Suprapubic skin (tissue), 4 donors: ENCODE data around the gene HIPK4. TPM values are rescaled to one million over a fixed set of nuclear protein-coding genes. Genes with fewer than 3 reads are reported as not detected.

Source experiments
- DNase-seq, 2 donors: peaks; one replicate each; pipeline ENCODE4 v3.0.0-alpha.2; 2019; ENCODE audit warnings: low spot score in 2 of 2
- H3K27ac ChIP-seq: fragments of 200-600 bp; sonication (generic); one replicate; pipeline ENCODE4 v1.5.1; 2019
- H3K27me3 ChIP-seq: fragments of 200-600 bp; sonication (generic); one replicate; pipeline ENCODE4 v1.5.1; 2019
- H3K36me3 ChIP-seq: fragments of 200-600 bp; sonication (generic); one replicate; pipeline ENCODE4 v1.5.1; 2019
- H3K4me1 ChIP-seq: fragments of 200-600 bp; sonication (generic); one replicate; pipeline ENCODE4 v1.5.1; 2019
- H3K4me3 ChIP-seq: fragments of 200-600 bp; sonication (generic); one replicate; pipeline ENCODE4 v1.5.1; 2019; ENCODE audit warnings: mild to moderate bottlenecking
- H3K9me3 ChIP-seq: fragments of 200-600 bp; sonication (generic); one replicate; pipeline ENCODE4 v1.5.1; 2019
- EP300 ChIP-seq: sonication (generic); formaldehyde crosslinking; IDR thresholded peaks from one replicate; pipeline ENCODE4 v1.6.1; 2017; ENCODE audit warnings: antibody characterized with exemption
- POLR2A ChIP-seq, 2 donors: fragments of 450-650 bp; IDR thresholded peaks; one replicate each; pipeline ENCODE4 v1.6.1; 2017; ENCODE audit warnings: antibody characterized with exemption in 2 of 2, mild to moderate bottlenecking in 2 of 2, moderate library complexity in 2 of 2
- POLR2AphosphoS5 ChIP-seq, 3 donors: sonication (generic); formaldehyde crosslinking; IDR thresholded peaks; one replicate each; pipeline ENCODE4 v1.6.1; 2017; ENCODE audit warnings: antibody characterized with exemption in 3 of 3
- WGBS: methylation state at CpG from one replicate; pipeline ENCODE4 v1.1.5; 2018; 5-methylcytosine and 5-hydroxymethylcytosine counted together
- total RNA-seq, 4 donors: library from RNA; depleted of rRNA; stranded (reverse); fragments of >200 nt; gene quantifications; one replicate each; pipeline ENCODE4 v1.1.0, GENCODE V29; 2016
- TF ChIP-seq, protein P1 (sequence below), 2 donors: fragments of 200-600 bp in 1 of 2; fragments of 450-650 bp in 1 of 2; sonication (generic) in 1 of 2; IDR thresholded peaks; one replicate each; pipeline ENCODE4 v1.5.1; 2016 to 2019; ENCODE audit warnings: antibody characterized with exemption in 2 of 2, mild to moderate bottlenecking in 1 of 2, moderate library complexity in 1 of 2

The HIPK4 gene
- total RNA-seq, 4 donors from 2014 or later: 0.21 to 0.47 (median 0.42) TPM; not detected in 1

DNA sequence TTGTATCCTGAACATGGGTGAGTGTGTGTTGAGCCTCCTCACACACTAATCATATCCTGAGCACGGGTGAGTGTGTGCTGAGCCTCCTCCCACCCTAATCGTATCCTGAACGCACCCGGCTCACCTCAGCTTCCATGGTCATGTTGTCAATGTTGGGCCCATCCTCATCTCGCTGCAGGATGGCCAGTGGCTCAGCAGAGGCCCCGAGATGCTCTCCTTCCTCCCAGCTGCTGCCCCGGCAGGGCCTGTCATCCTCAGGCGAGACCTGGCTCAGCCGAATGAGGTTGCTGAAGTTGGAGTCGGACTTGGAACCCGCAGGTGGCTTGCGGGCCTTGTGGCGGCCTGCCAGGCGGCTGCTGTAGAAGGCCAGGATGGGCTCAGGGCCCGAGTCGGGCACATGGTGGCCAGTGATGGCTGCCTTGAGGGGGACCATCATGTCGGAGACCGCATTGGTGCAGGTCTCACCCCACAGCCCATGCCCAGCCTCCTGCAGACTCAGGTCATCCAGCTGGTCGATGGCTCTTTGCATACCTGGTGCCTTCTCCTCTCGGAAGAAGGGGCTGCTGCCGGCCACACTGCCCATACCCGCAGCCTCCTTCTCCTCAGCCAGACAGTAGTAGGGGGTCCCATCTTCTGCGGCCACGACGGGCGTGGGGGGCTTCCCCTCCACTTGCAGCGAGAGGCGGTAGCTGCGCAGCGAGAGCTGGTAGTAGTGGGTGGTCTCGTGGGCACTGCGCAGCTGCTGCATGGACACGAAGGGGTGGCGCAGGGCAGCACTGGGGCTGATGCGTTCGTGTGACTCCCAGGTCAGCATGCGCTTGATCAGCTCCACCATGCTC, 9.6 kb downstream of the HIPK4 start:
- Histone ChIP-seq H3K27me3 (no peaks in the 10 kb centered on the region), H3K9me3 (no peaks in the 10 kb centered on the region), H3K27ac (no peak overlapping the region), H3K4me1 (no peaks in the 10 kb centered on the region), H3K36me3 (peaks cover 55% of the 10 kb centered on the region), H3K4me3 (no peak overlapping the region)
- no peak for DNase-seq
- TF ChIP-seq POLR2A (IDR thresholded peaks at IDR 0.05) (no peak), POLR2AphosphoS5 (IDR thresholded peaks at IDR 0.05) (no peak), EP300 (no peak)
- TF ChIP-seq, protein P1, sequence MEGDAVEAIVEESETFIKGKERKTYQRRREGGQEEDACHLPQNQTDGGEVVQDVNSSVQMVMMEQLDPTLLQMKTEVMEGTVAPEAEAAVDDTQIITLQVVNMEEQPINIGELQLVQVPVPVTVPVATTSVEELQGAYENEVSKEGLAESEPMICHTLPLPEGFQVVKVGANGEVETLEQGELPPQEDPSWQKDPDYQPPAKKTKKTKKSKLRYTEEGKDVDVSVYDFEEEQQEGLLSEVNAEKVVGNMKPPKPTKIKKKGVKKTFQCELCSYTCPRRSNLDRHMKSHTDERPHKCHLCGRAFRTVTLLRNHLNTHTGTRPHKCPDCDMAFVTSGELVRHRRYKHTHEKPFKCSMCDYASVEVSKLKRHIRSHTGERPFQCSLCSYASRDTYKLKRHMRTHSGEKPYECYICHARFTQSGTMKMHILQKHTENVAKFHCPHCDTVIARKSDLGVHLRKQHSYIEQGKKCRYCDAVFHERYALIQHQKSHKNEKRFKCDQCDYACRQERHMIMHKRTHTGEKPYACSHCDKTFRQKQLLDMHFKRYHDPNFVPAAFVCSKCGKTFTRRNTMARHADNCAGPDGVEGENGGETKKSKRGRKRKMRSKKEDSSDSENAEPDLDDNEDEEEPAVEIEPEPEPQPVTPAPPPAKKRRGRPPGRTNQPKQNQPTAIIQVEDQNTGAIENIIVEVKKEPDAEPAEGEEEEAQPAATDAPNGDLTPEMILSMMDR (IDR thresholded peaks at IDR 0.05): no peak
- WGBS: 90% methylated on average over 15 of the region's 37 CpGs

DNA sequence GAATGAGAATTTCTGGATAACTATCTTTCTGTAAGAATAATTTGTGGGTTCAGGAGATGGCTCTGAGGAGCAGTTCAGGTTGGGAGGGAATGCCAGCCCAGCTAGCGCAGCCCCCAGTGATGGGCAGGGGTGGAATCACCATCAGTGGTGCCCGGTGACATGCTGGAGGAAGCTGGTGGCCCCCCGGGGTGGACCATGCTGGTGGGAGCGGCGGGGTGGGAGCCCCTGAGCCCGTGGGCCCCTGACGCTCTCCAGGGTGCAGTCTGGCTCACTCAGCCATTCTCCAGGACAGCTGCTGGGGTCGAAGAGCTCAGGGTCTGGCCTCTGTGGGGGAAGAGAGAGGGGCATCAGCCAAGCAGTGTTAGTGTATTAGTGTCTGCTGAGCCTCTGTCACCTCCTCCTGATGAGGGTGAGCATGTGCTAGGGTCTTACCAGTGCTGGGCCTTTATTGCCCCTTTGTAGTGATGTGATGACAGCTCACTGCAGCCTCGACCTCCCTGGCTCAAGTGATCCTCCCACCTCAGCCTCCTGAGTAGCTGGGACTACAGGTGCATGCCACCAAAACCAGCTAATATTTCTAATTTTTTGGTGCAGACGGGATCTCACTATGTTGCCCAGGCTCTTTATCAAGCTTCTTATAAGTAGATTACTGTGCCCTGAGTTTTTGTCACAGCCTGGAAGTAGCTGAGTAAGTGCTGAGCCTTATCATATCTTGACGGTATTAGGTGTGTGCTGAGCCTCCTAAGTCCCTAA, 10.4 kb downstream of the HIPK4 start:
- no peak overlapping the region for H3K27ac ChIP-seq
- H3K4me1 ChIP-seq: no peaks in the 10 kb centered on the region
- no peak for DNase-seq
- no peak overlapping the region for H3K4me3 ChIP-seq
- no peaks in the 10 kb centered on the region for H3K27me3 ChIP-seq
- no peaks in the 10 kb centered on the region for H3K9me3 ChIP-seq
- TF ChIP-seq POLR2A (IDR thresholded peaks at IDR 0.05): no peak
- TF ChIP-seq, protein P1 (IDR thresholded peaks at IDR 0.05): no peak
- TF ChIP-seq EP300: no peak
- no peak for TF ChIP-seq POLR2AphosphoS5 (IDR thresholded peaks at IDR 0.05)
- peaks cover 63% of the 10 kb centered on the region for H3K36me3 ChIP-seq
- WGBS: 87% methylated on average over 5 of the region's 11 CpGs

DNA sequence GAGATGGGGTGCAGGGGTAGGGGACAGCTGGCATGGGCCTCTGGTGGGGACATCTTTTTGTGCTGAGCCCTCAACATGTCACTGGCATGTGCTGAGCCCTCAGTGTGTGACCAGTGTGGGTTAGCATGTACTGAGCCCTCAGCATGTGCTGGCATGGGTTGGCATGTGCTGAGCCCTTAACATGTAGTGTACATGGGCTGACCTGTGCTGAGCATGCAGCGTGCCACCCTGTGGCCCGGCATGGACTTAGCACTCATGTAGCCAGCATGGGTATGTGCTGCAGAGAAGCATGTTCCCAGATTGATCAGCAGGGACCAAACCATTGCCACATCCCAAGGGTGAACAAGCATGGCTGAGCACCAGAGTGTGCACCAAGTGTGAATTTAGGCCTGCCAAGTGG, 11.5 kb downstream of the HIPK4 start:
- no peaks in the 10 kb centered on the region for H3K27me3 ChIP-seq
- peaks cover 70% of the 10 kb centered on the region for H3K36me3 ChIP-seq
- H3K4me1 ChIP-seq: no peaks in the 10 kb centered on the region
- no peaks in the 10 kb centered on the region for H3K9me3 ChIP-seq
- no peak for DNase-seq
- TF ChIP-seq POLR2AphosphoS5 (IDR thresholded peaks at IDR 0.05) (no peak), EP300 (no peak), POLR2A (IDR thresholded peaks at IDR 0.05) (no peak)
- TF ChIP-seq, protein P1 (IDR thresholded peaks at IDR 0.05): no peak
- WGBS: no CpG with 5 or more reads among the region's 2 CpGs
- H3K4me3 ChIP-seq: no peak overlapping the region
- no peak overlapping the region for H3K27ac ChIP-seq

DNA sequence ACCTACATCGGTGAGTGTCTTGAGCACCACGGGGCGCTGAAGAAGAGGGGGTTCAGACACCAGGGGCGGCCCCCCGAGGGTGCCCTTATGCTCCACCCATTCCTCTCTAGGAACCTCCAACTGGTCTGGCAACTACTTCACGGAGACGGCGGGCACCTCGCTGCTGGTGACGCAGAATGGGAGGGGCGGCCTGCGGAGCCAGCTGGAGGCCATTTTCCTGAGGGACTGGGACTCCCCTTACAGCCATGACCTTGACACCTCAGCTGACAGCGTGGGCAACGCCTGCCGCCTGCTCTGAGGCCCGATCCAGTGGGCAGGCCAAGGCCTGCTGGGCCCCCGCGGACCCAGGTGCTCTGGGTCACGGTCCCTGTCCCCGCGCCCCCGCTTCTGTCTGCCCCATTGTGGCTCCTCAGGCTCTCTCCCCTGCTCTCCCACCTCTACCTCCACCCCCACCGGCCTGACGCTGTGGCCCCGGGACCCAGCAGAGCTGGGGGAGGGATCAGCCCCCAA, 12.1 kb downstream of the HIPK4 start:
- 88% methylated on average over 11 of the region's 25 CpGs for WGBS
- no peaks in the 10 kb centered on the region for H3K4me1 ChIP-seq
- H3K4me3 ChIP-seq: no peak overlapping the region
- H3K9me3 ChIP-seq: no peaks in the 10 kb centered on the region
- H3K27me3 ChIP-seq: no peaks in the 10 kb centered on the region
- H3K27ac ChIP-seq: no peak overlapping the region
- peaks cover 76% of the 10 kb centered on the region for H3K36me3 ChIP-seq
- no peak for DNase-seq
- no peak for TF ChIP-seq POLR2A (IDR thresholded peaks at IDR 0.05)
- no peak for TF ChIP-seq POLR2AphosphoS5 (IDR thresholded peaks at IDR 0.05)
- TF ChIP-seq, protein P1 (IDR thresholded peaks at IDR 0.05): no peak
- TF ChIP-seq EP300: no peak
